H1 (cell line): ENCODE measurements around the gene WSCD1. TPM values are rescaled to one million over a fixed set of nuclear protein-coding genes. Genes with fewer than 3 reads are reported as not detected.

Experiments used
- CTCF ChIA-PET: fragments of 300-600 bp; sonication (Branson Sonifier 250); formaldehyde crosslinking; loops from one replicate; lab custom pipeline; 2021; ENCODE audit not compliant: partially characterized antibody; lab: Charles Lee
- POLR2A ChIA-PET: fragments of 300-600 bp; sonication (Branson Sonifier 250); formaldehyde crosslinking; loops from one replicate; lab custom pipeline; 2021; ENCODE audit warnings: inconsistent platforms; ENCODE audit not compliant: partially characterized antibody; lab: Charles Lee
- DNase-seq, 2 experiments: peaks; one replicate each; pipeline versions ENCODE4 v3.0.0 to v3.0.0-alpha.2; 2010 to 2022; ENCODE audit warnings: low spot score in 2 of 2, low read depth in 1 of 2, mixed read lengths in 1 of 2
- FAIRE-seq: peaks from 2 replicates; lab custom pipeline; 2011; peaks lifted over from hg19 to GRCh38; lab: Jason Lieb, UNC
- H2AFZ ChIP-seq: 2 replicates; pipeline ENCODE4 v1.8.1; 2012; ENCODE audit warnings: low read length, inconsistent platforms
- H2AK5ac ChIP-seq: 2 replicates; pipeline ENCODE4 v1.6.1; 2013; ENCODE audit warnings: low read depth, low read length
- H2BK120ac ChIP-seq: replicated peaks from 2 replicates; pipeline ENCODE3; 2013; ENCODE audit warnings: low read depth, low read length, inconsistent platforms
- H2BK12ac ChIP-seq: 2 replicates; pipeline ENCODE4 v1.6.1; 2013; ENCODE audit warnings: low read depth, low read length
- H2BK15ac ChIP-seq: 2 replicates; pipeline ENCODE4 v1.6.1; 2013; ENCODE audit warnings: low read length
- H2BK20ac ChIP-seq: 2 replicates; pipeline ENCODE4 v1.6.1; 2013; ENCODE audit warnings: low read length
- H2BK5ac ChIP-seq: 2 replicates; pipeline ENCODE4 v1.6.1; 2013; ENCODE audit warnings: low read depth, low read length
- H3K14ac ChIP-seq: 2 replicates; pipeline ENCODE4 v1.6.1; 2013; ENCODE audit warnings: inconsistent platforms; ENCODE audit not compliant: insufficient read length
- H3K18ac ChIP-seq: 2 replicates; pipeline ENCODE4 v1.6.1; 2013; ENCODE audit warnings: low read length; ENCODE audit errors: extremely low read depth
- H3K23ac ChIP-seq: 2 replicates; pipeline ENCODE4 v1.6.1; 2013; ENCODE audit warnings: inconsistent platforms; ENCODE audit not compliant: insufficient read length
- H3K23me2 ChIP-seq: 2 replicates; pipeline ENCODE4 v1.6.1; 2013; ENCODE audit warnings: low read depth, low read length
- H3K27ac ChIP-seq: 2 replicates; pipeline ENCODE4 v1.6.1; 2011; ENCODE audit warnings: low read depth, low read length, inconsistent platforms
- H3K27me3 ChIP-seq, 4 experiments: replicated peaks in 1 of 4; 1 replicate in 1 of 4; 2 replicates in 3 of 4; pipeline versions ENCODE4 v1.6.1 to v1.8.1; 2011 to 2013; ENCODE audit warnings: low read length in 3 of 4, mild to moderate bottlenecking in 3 of 4, inconsistent platforms in 2 of 4, mixed read lengths in 2 of 4, moderate library complexity in 1 of 4; ENCODE audit not compliant: control insufficient read depth in 3 of 4, insufficient read depth in 3 of 4; ENCODE audit errors: extremely low read depth in 1 of 4
- H3K36me3 ChIP-seq, 4 experiments: 2 replicates each; pipeline versions ENCODE4 v1.6.1 to v1.8.1; 2011 to 2013; ENCODE audit warnings: mild to moderate bottlenecking in 4 of 4, low read length in 3 of 4, moderate library complexity in 2 of 4, control low read depth in 1 of 4, inconsistent platforms in 1 of 4; ENCODE audit not compliant: insufficient read depth in 4 of 4, control insufficient read depth in 2 of 4
- H3K4ac ChIP-seq: replicated peaks from 2 replicates; pipeline ENCODE3; 2013; ENCODE audit warnings: low read length, low read depth, mixed read lengths, inconsistent platforms; ENCODE audit not compliant: insufficient read length
- H3K4me1 ChIP-seq, 4 experiments: replicated peaks in 1 of 4; 1 replicate in 1 of 4; 2 replicates in 3 of 4; pipeline versions ENCODE4 v1.6.1 to v1.8.1; 2011 to 2013; ENCODE audit warnings: low read length in 3 of 4, inconsistent platforms in 2 of 4, mixed read lengths in 1 of 4; ENCODE audit not compliant: insufficient read depth in 4 of 4, control insufficient read depth in 3 of 4
- H3K4me2 ChIP-seq, 2 experiments: 2 replicates each; pipeline versions ENCODE4 v1.6.1 to v1.8.1; 2011 to 2013; ENCODE audit warnings: low read depth in 2 of 2, low read length in 2 of 2, control low read depth in 1 of 2, inconsistent platforms in 1 of 2, mild to moderate bottlenecking in 1 of 2; ENCODE audit not compliant: insufficient read depth in 1 of 2
- H3K4me3 ChIP-seq, 4 experiments: fragments of 200-600, 300-600 bp in 1 of 4; sonication (generic), shearing (Covaris generic), sonication (Bioruptor Twin) in 1 of 4; 2 replicates each; pipeline versions ENCODE4 v1.5.1 to v1.8.1; 2011 to 2016; ENCODE audit warnings: low read length in 4 of 4, low read depth in 3 of 4, control low read depth in 2 of 4, inconsistent platforms in 2 of 4, mild to moderate bottlenecking in 2 of 4, mixed read lengths in 1 of 4, moderate library complexity in 1 of 4; ENCODE audit not compliant: insufficient read depth in 2 of 4; ENCODE audit errors: extremely low read depth in 1 of 4
- H3K56ac ChIP-seq: replicated peaks from 2 replicates; pipeline ENCODE3; 2013; ENCODE audit warnings: low read depth, mild to moderate bottlenecking, mixed read lengths, low read length, inconsistent platforms; ENCODE audit not compliant: insufficient read length
- H3K79me1 ChIP-seq: 2 replicates; pipeline ENCODE4 v1.6.1; 2013; ENCODE audit warnings: low read depth, low read length, control low read depth
- H3K79me2 ChIP-seq, 2 experiments: 2 replicates each; pipeline versions ENCODE4 v1.6.1 to v1.8.1; 2012 to 2013; ENCODE audit warnings: low read length in 2 of 2, mild to moderate bottlenecking in 2 of 2, inconsistent platforms in 1 of 2; ENCODE audit not compliant: insufficient read depth in 2 of 2, control insufficient read depth in 1 of 2
- H3K9ac ChIP-seq, 4 experiments: replicated peaks in 1 of 4; 1 replicate in 1 of 4; 2 replicates in 3 of 4; pipeline versions ENCODE4 v1.6.1 to v1.8.1; 2011 to 2013; ENCODE audit warnings: low read depth in 3 of 4, low read length in 3 of 4, control low read depth in 2 of 4, mild to moderate bottlenecking in 2 of 4, moderate library complexity in 2 of 4, inconsistent platforms in 1 of 4; ENCODE audit errors: extremely low read depth in 1 of 4
- H3K9me3 ChIP-seq, 2 experiments: 2 replicates each; pipeline versions ENCODE4 v1.6.1 to v1.8.1; 2012 to 2013; ENCODE audit warnings: mild to moderate bottlenecking in 2 of 2, moderate library complexity in 2 of 2, control low read depth in 1 of 2, inconsistent platforms in 1 of 2, low read depth in 1 of 2, low read length in 1 of 2, mixed read lengths in 1 of 2; ENCODE audit not compliant: insufficient read depth in 2 of 2
- H4K20me1 ChIP-seq, 2 experiments: replicated peaks in 1 of 2; 2 replicates each; pipeline versions ENCODE3 to v1.8.1; 2011 to 2013; ENCODE audit warnings: inconsistent platforms in 2 of 2, low read length in 2 of 2, mild to moderate bottlenecking in 1 of 2; ENCODE audit not compliant: insufficient read depth in 2 of 2, control insufficient read depth in 1 of 2
- H4K5ac ChIP-seq: 2 replicates; pipeline ENCODE4 v1.6.1; 2013; ENCODE audit warnings: low read length, low read depth, mixed read lengths, inconsistent platforms; ENCODE audit not compliant: insufficient read length
- H4K8ac ChIP-seq: 2 replicates; pipeline ENCODE4 v1.8.0; 2013; ENCODE audit warnings: mild to moderate bottlenecking, moderate library complexity, low read length, inconsistent platforms; ENCODE audit not compliant: insufficient read depth; ENCODE audit errors: extremely low read depth
- H4K91ac ChIP-seq: replicated peaks from 2 replicates; pipeline ENCODE3; 2013; ENCODE audit warnings: low read length, mixed read lengths, inconsistent platforms; ENCODE audit not compliant: insufficient read length
- ATF3 ChIP-seq: IDR thresholded peaks from 2 replicates; pipeline ENCODE4 v1.6.1; 2011; ENCODE audit warnings: low read depth, mild to moderate bottlenecking, low read length; ENCODE audit not compliant: insufficient read depth
- CHD1 ChIP-seq: IDR thresholded peaks from 2 replicates; pipeline ENCODE4 v1.6.1; 2012; ENCODE audit warnings: low read depth, low read length, improper control_type of control experiment
- EGR1 ChIP-seq: IDR thresholded peaks from 2 replicates; pipeline ENCODE4 v1.6.1; 2011; ENCODE audit warnings: low read depth, low read length, borderline replicate concordance
- EZH2 ChIP-seq: fragments of 200-600 bp; sonication (generic); IDR thresholded peaks from 2 replicates; pipeline ENCODE4 v1.7.1; 2012; ENCODE audit warnings: low read depth, mild to moderate bottlenecking, moderate library complexity, low read length, inconsistent platforms; ENCODE audit not compliant: severe bottlenecking
- FOSL1 ChIP-seq: IDR thresholded peaks from 2 replicates; pipeline ENCODE4 v1.6.1; 2011; ENCODE audit warnings: mild to moderate bottlenecking, low read depth, low read length, moderate library complexity; ENCODE audit not compliant: insufficient read depth
- MAFK ChIP-seq: IDR thresholded peaks from 2 replicates; pipeline ENCODE4 v1.6.1; 2012; ENCODE audit warnings: low read depth, mild to moderate bottlenecking, improper control_type of control experiment, low read length
- NANOG ChIP-seq: IDR thresholded peaks from 2 replicates; pipeline ENCODE4 v1.6.1; 2011; ENCODE audit warnings: low read length, low read depth, mild to moderate bottlenecking, inconsistent platforms; ENCODE audit not compliant: insufficient read depth, poor library complexity, severe bottlenecking
- NRF1 ChIP-seq: IDR thresholded peaks from 2 replicates; pipeline ENCODE4 v1.6.1; 2011; ENCODE audit warnings: mild to moderate bottlenecking, low read depth, low read length, improper control_type of control experiment
- RFX5 ChIP-seq: IDR thresholded peaks from 2 replicates; pipeline ENCODE4 v1.6.1; 2011; ENCODE audit warnings: low read depth, low read length, improper control_type of control experiment, borderline replicate concordance
- SIRT6 ChIP-seq: IDR thresholded peaks from one replicate; pipeline ENCODE4 v1.7.1; 2012; ENCODE audit warnings: low read length, inconsistent platforms
- SP2 ChIP-seq: IDR thresholded peaks from 2 replicates; pipeline ENCODE4 v1.6.1; 2012; ENCODE audit warnings: mild to moderate bottlenecking, low read length, inconsistent platforms
- TBP ChIP-seq: IDR thresholded peaks from 2 replicates; pipeline ENCODE4 v1.6.1; 2011; ENCODE audit warnings: low read depth, low read length, improper control_type of control experiment
- TCF12 ChIP-seq: IDR thresholded peaks from 2 replicates; pipeline ENCODE4 v1.6.1; 2011; ENCODE audit warnings: low read depth, mild to moderate bottlenecking, low read length
- YY1 ChIP-seq: IDR thresholded peaks from 2 replicates; pipeline ENCODE4 v1.6.1; 2011; ENCODE audit warnings: low read depth, mild to moderate bottlenecking, low read length
- WGBS, 2 experiments: shearing (Covaris generic) in 1 of 2; methylation state at CpG; one replicate each; pipeline versions ENCODE4 v1.1.6 to v1.1.7; 2013 to 2015; ENCODE audit warnings: low lambda C conversion rate in 2 of 2, mixed read lengths in 2 of 2, inconsistent platforms in 1 of 2, low coverage in 1 of 2, missing lambda C conversion rate in 1 of 2; ENCODE audit not compliant: insufficient replicate concordance in 2 of 2, insufficient coverage in 1 of 2, insufficient read length in 1 of 2; ENCODE audit errors: extremely low coverage in 1 of 2, missing lambda C conversion rate in 1 of 2; 5-methylcytosine and 5-hydroxymethylcytosine counted together
- polyA plus RNA-seq, 7 experiments: library from polyadenylated mRNA; depleted of rRNA in 3 of 7; stranded (reverse) in 5 of 7; unstranded in 2 of 7; fragments of >200 nt in 5 of 7; fragments of 200-250 nt in 2 of 7; gene quantifications; 1 replicate in 5 of 7; 2 replicates in 1 of 7; 4 replicates in 1 of 7; pipeline versions ENCODE4 v1.2.1 to v1.2.3, GENCODE V29; 2011 to 2013; ENCODE audit warnings: missing spikeins in 2 of 7, mixed read lengths in 2 of 7
- total RNA-seq: library from RNA; stranded (reverse); fragmentation: NEBNext Ultra II Directional; extraction: Animal tissue kit (Norgen Biotek cat#: 25700); gene quantifications from 2 replicates; pipeline ENCODE4 v1.2.1, GENCODE V29; 2021

Gene WSCD1
- total and polyA plus RNA-seq, 2 of the 8 experiments (the other 6 are each of a cell fraction or from before 2014, with no cell fraction given) = 21.9 to 39.0 TPM

GRCh38 chr17:6173653-6174052 is 103.5 kb downstream of the WSCD1 start:
- ChIA-PET POLR2A (interaction anchor here (1.2 kb wide), 1 partner anchor 11 kb away, joined by 4 read pairs; no protein-coding TSS in a partner anchor), CTCF (interaction anchor here (1.5 to 2.0 kb wide), 2 partner anchors 11 kb away, joined by 3 to 8 read pairs; no protein-coding TSS in a partner anchor)
- no peaks in the 10 kb centered on the region for H3K23me2 ChIP-seq
- TF ChIP-seq FOSL1 (no peak), SP2 (no peak), TBP (no peak), NANOG (no peak), EZH2 (no peak), MAFK (no peak), TCF12 (no peak), ATF3 (no peak), SIRT6 (no peak), RFX5 (no peak), CHD1 (no peak), EGR1 (no peak), NRF1 (no peak), YY1 (no peak)
- DNase-seq (no peak), FAIRE-seq (no peak)
- H2BK12ac ChIP-seq = no peak overlapping the region
- H3K27ac ChIP-seq = no peak overlapping the region
- no peak overlapping the region for H4K91ac ChIP-seq
- no peaks in the 10 kb centered on the region for H3K27me3 ChIP-seq
- no peak overlapping the region for H3K4ac ChIP-seq
- no peak overlapping the region for H2BK120ac ChIP-seq
- no peak overlapping the region for H3K14ac ChIP-seq
- H2AK5ac ChIP-seq = no peak overlapping the region
- no peak overlapping the region for H3K4me2 ChIP-seq
- H2BK5ac ChIP-seq = no peak overlapping the region
- 0 out of 4 replicates have a peak, but pooled peaks cover 0 to 2% of the 10 kb centered on the region in 2 experiments for H3K9me3 ChIP-seq
- no peaks in the 10 kb centered on the region for H3K36me3 ChIP-seq
- H2BK15ac ChIP-seq = no peak overlapping the region; the same call in 1 of the 2 replicates
- no peak overlapping the region for H2AFZ ChIP-seq
- H3K4me1 ChIP-seq = peaks cover 3 to 9% (median 8%) of the 10 kb centered on the region in 4 experiments
- no peak overlapping the region for H3K56ac ChIP-seq
- WGBS, 2 experiments = 95% methylated on average over 2 of the region's 2 CpGs; no CpG with 5 or more reads in 1 of the 2 experiments
- no peak overlapping the region for H3K18ac ChIP-seq
- H3K9ac ChIP-seq = no peak overlapping the region
- no peak overlapping the region for H2BK20ac ChIP-seq
- H4K20me1 ChIP-seq = no peaks in the 10 kb centered on the region
- no peak overlapping the region for H4K5ac ChIP-seq
- H3K4me3 ChIP-seq = no peak overlapping the region
- H3K79me1 ChIP-seq = no peaks in the 10 kb centered on the region
- H3K79me2 ChIP-seq = no peaks in the 10 kb centered on the region
- no peak overlapping the region for H4K8ac ChIP-seq
- H3K23ac ChIP-seq = no peak overlapping the region
